Measurements from ENCODE around the gene CD109.
"Not testable (repeated sequence)": the region's sequence is repeated elsewhere in the genome, so short reads cannot be mapped to it uniquely, and the experiment has no call there.

The CD109 gene

GRCh38 chr6:73680289-73680918 is 15.6 kb upstream of the CD109 start:
- Histone ChIP-seq H3K4me3 (no peak overlapping the region), H3K27ac (peak overlapping the region in 1 of 21 experiments; percentile 19)

- H3K4me3 ChIP-seq = not testable (repeated sequence)
These were observed 12.4 kb upstream of the CD109 start for GRCh38 chr6:73683574-73683973.

GRCh38 chr6:73688351-73688750 is 7.7 kb upstream of the CD109 start:
- no peak overlapping the region for H3K4me3 ChIP-seq

More at GRCh38 chr6:73683574-73683973, 12.4 kb upstream of the CD109 start:
- not testable (repeated sequence) for H3K27ac ChIP-seq

GRCh38 chr6:73690056-73690455 is 5.9 kb upstream of the CD109 start:
- H3K27ac ChIP-seq = no peak overlapping the region
- H3K4me3 ChIP-seq = no peak overlapping the region

More at GRCh38 chr6:73688351-73688750, 7.7 kb upstream of the CD109 start:
- H3K27ac ChIP-seq = no peak overlapping the region

GRCh38 chr6:73691512-73691911 is 4.5 kb upstream of the CD109 start:
- no peak overlapping the region for H3K27ac ChIP-seq
- H3K4me3 ChIP-seq = no peak overlapping the region

- Histone ChIP-seq H3K4me3 (peak overlapping the region in 6 of 7 experiments; percentile 53 to 85 (median 62)), H3K27ac (peak overlapping the region in 20 of 21 experiments; percentile 77 to 98 (median 91))
These were observed 1.1 kb upstream of the CD109 start for GRCh38 chr6:73694711-73695411.

- H3K27ac ChIP-seq = peak overlapping the region in 19 of 21 experiments; percentile 79 to 98 (median 91)
- H3K4me3 ChIP-seq = peak overlapping the region; percentile 53 to 85 (median 58)
These were observed 1.1 kb downstream of the CD109 start for GRCh38 chr6:73696966-73697655.

GRCh38 chr6:73699676-73700459 is 3.9 kb downstream of the CD109 start:
- Histone ChIP-seq H3K27ac (peak overlapping the region in 3 of 21 experiments; percentile 13 to 52 (median 31)), H3K4me3 (no peak overlapping the region)

GRCh38 chr6:73702444-73702843 is 6.4 kb downstream of the CD109 start:
- no peak overlapping the region for H3K4me3 ChIP-seq
- peak overlapping the region in 13 of 21 experiments; percentile 5 to 92 (median 75) for H3K27ac ChIP-seq

GRCh38 chr6:73703466-73703865 is 7.5 kb downstream of the CD109 start:
- Histone ChIP-seq H3K27ac (peak overlapping the region in 19 of 21 experiments; percentile 50 to 92 (median 74)), H3K4me3 (no peak overlapping the region)

- Histone ChIP-seq H3K4me3 (no peak overlapping the region), H3K27ac (peak overlapping the region in 19 of 21 experiments; percentile 51 to 92 (median 74))
These were observed 8.3 kb downstream of the CD109 start for GRCh38 chr6:73704260-73704659.

GRCh38 chr6:73704798-73705197 is 8.8 kb downstream of the CD109 start:
- Histone ChIP-seq H3K4me3 (no peak overlapping the region), H3K27ac (peak overlapping the region in 20 of 21 experiments; percentile 51 to 92 (median 72))

GRCh38 chr6:73706971-73707370 is 11.0 kb downstream of the CD109 start:
- Histone ChIP-seq H3K4me3 (no peak overlapping the region), H3K27ac (no peak overlapping the region)

- Histone ChIP-seq H3K4me3 (no peak overlapping the region), H3K27ac (no peak overlapping the region)
These were observed 14.5 kb downstream of the CD109 start for GRCh38 chr6:73710470-73710869.

- Histone ChIP-seq H3K27ac (no peak overlapping the region), H3K4me3 (no peak overlapping the region)
These were observed 14.9 kb downstream of the CD109 start for GRCh38 chr6:73710948-73711347.

- Histone ChIP-seq H3K4me3 (no peak overlapping the region), H3K27ac (peak overlapping the region in 2 of 21 experiments; percentile 71 to 82)
These were observed 16.7 kb downstream of the CD109 start for GRCh38 chr6:73712535-73713173.

GRCh38 chr6:73713426-73714147 is 17.6 kb downstream of the CD109 start:
- H3K27ac ChIP-seq = peak overlapping the region in 13 of 21 experiments; percentile 3 to 82 (median 51)

GRCh38 chr6:73715111-73715508 is 19.1 kb downstream of the CD109 start:
- peak overlapping the region in 6 of 21 experiments; percentile 12 to 82 (median 48) for H3K27ac ChIP-seq
- H3K4me3 ChIP-seq = not testable (repeated sequence)

More at GRCh38 chr6:73713426-73714147, 17.6 kb downstream of the CD109 start:
- H3K4me3 ChIP-seq = no peak overlapping the region
